Uterus (tissue), 4 donors: Measurements from ENCODE around the gene CDC27. TPM values are rescaled to one million over a fixed set of nuclear protein-coding genes. Genes with fewer than 3 reads are reported as not detected.
A peak's percentile ranks its signal among the peaks of the same experiment; 100 is the strongest.

ENCODE experiments used
- DNase-seq, 2 donors: peaks; one replicate each; pipeline ENCODE4 v3.0.0-alpha.2; 2019 to 2020
- H3K27ac ChIP-seq, 2 donors: fragments of 200-600 bp; sonication (generic); 1 replicate in 1 of 2; 2 replicates in 1 of 2; pipeline ENCODE4 v1.5.1; 2016 to 2018
- H3K27me3 ChIP-seq, 2 donors: fragments of 200-600 bp; sonication (generic); one replicate each; pipeline ENCODE4 v1.5.1; 2018 to 2019; ENCODE audit warnings: control low read depth in 1 of 2
- H3K36me3 ChIP-seq, 2 donors: fragments of 200-600 bp; sonication (generic); one replicate each; pipeline ENCODE4 v1.5.1; 2019; ENCODE audit warnings: control low read depth in 1 of 2
- H3K4me1 ChIP-seq, 2 donors: fragments of 200-600 bp; sonication (generic); one replicate each; pipeline ENCODE4 v1.5.1; 2018 to 2019; ENCODE audit warnings: control low read depth in 1 of 2
- H3K4me3 ChIP-seq, 2 donors: fragments of 200-600 bp; sonication (generic); 1 replicate in 1 of 2; 2 replicates in 1 of 2; pipeline ENCODE4 v1.5.1; 2018 to 2019; ENCODE audit warnings: mild to moderate bottlenecking in 1 of 2
- H3K9me3 ChIP-seq, 2 donors: fragments of 200-600 bp; sonication (generic); one replicate each; pipeline ENCODE4 v1.5.1; 2019; ENCODE audit warnings: control low read depth in 1 of 2
- CTCF ChIP-seq, 4 experiments: fragments of 200-600 bp in 2 of 4; fragments of 450-650 bp in 2 of 4; sonication (generic) in 2 of 4; IDR thresholded peaks; one replicate each; pipeline ENCODE4 v1.5.1; 2016 to 2019; ENCODE audit warnings: antibody characterized with exemption in 4 of 4, mild to moderate bottlenecking in 2 of 4, moderate library complexity in 1 of 4
- POLR2A ChIP-seq, 2 donors: fragments of 450-650 bp; IDR thresholded peaks; one replicate each; pipeline ENCODE4 v1.6.1; 2016; ENCODE audit warnings: antibody characterized with exemption in 2 of 2, mild to moderate bottlenecking in 1 of 2, moderate library complexity in 1 of 2
- intact Hi-C: fragments of 100-400 bp; cut with DNase I; formaldehyde crosslinking; loops from one replicate; pipeline ENCODE4 v1.15.1; 2023; ENCODE audit warnings: low total_unique reads
- total RNA-seq, 4 donors: library from RNA; depleted of rRNA in 3 of 4; stranded (reverse); fragments of >200 nt in 3 of 4; gene quantifications; one replicate each; pipeline versions ENCODE4 v1.1.0 to v1.2.4, GENCODE V29; 2014 to 2023
- donor health status: DM: yes; HTN: yes; CAD: no.

CDC27 gene
- total RNA-seq, 4 donors from 2014 or later = 87.1 to 129 (median 108) TPM

- Histone ChIP-seq H3K36me3 (no peaks in the 10 kb centered on the region), H3K27me3 (no peaks in the 10 kb centered on the region), H3K9me3 (no peaks in the 10 kb centered on the region), H3K4me1 (peaks cover 0 to 7% of the 10 kb centered on the region in 2 donors), H3K27ac (peak overlapping the region; percentile 68 to 86), H3K4me3 (peak overlapping the region; percentile 10 to 21)
- DNase-seq = peak; percentile 88 to 95
- intact Hi-C loops = loop anchor here (5.0 kb wide), 1 partner anchor 88 kb away; no protein-coding TSS in a partner anchor
- TF ChIP-seq POLR2A (IDR thresholded peaks at IDR 0.05) (no peak), CTCF (IDR thresholded peaks at IDR 0.05) (peak; percentile 99)
These were observed 40.7 kb upstream of the CDC27 start for GRCh38 chr17:47229535-47230443.

GRCh38 chr17:47227862-47228261 is 38.8 kb upstream of the CDC27 start:
- intact Hi-C loops = loop anchor here (5.0 kb wide), 1 partner anchor 89 kb away; no protein-coding TSS in a partner anchor
- H3K4me3 ChIP-seq = no peak overlapping the region
- no peaks in the 10 kb centered on the region for H3K27me3 ChIP-seq
- no peaks in the 10 kb centered on the region for H3K36me3 ChIP-seq
- TF ChIP-seq POLR2A (IDR thresholded peaks at IDR 0.05) (no peak), CTCF (IDR thresholded peaks at IDR 0.05) (no peak)
- no peaks in the 10 kb centered on the region for H3K9me3 ChIP-seq
- DNase-seq = no peak
- peaks cover 0 to 15% of the 10 kb centered on the region in 2 donors for H3K4me1 ChIP-seq
- H3K27ac ChIP-seq = peak overlapping the region in 1 of 2 donors; percentile 86

- Histone ChIP-seq H3K9me3 (no peaks in the 10 kb centered on the region), H3K4me3 (no peak overlapping the region), H3K36me3 (no peaks in the 10 kb centered on the region), H3K27ac (peak overlapping the region; percentile 86 to 94), H3K4me1 (peaks cover 0 to 15% of the 10 kb centered on the region in 2 donors), H3K27me3 (no peaks in the 10 kb centered on the region)
- no peak for DNase-seq
- TF ChIP-seq POLR2A (IDR thresholded peaks at IDR 0.05) (no peak), CTCF (IDR thresholded peaks at IDR 0.05) (no peak)
- intact Hi-C loops = loop anchor here (5.0 kb wide), 1 partner anchor 91 kb away; no protein-coding TSS in a partner anchor
These were observed 37.0 kb upstream of the CDC27 start for GRCh38 chr17:47225911-47226688.

- DNase-seq = peak; percentile 73 to 95
- H3K27ac ChIP-seq = peak overlapping the region; percentile 86 to 94
- H3K27me3 ChIP-seq = no peaks in the 10 kb centered on the region
- H3K4me1 ChIP-seq = peaks cover 0 to 15% of the 10 kb centered on the region in 2 donors
- intact Hi-C loops = loop anchor here (5.0 kb wide), 1 partner anchor 92 kb away; no protein-coding TSS in a partner anchor
- no peak for TF ChIP-seq CTCF (IDR thresholded peaks at IDR 0.05)
- TF ChIP-seq POLR2A (IDR thresholded peaks at IDR 0.05) = no peak
- H3K9me3 ChIP-seq = no peaks in the 10 kb centered on the region
- H3K4me3 ChIP-seq = no peak overlapping the region
- H3K36me3 ChIP-seq = no peaks in the 10 kb centered on the region
These were observed 36.4 kb upstream of the CDC27 start for GRCh38 chr17:47225436-47225858.
